ENCODE data around the gene JAKMIP1.

JAKMIP1 gene

GRCh38 chr4:6119507-6120020 is 80.8 kb downstream of the JAKMIP1 start:
- DNase-seq (ENCODE audit: low read depth in 2 of 2) = no peak

GRCh38 chr4:6118201-6118600 is 82.1 kb downstream of the JAKMIP1 start:
- no peak for DNase-seq (ENCODE audit: low read depth in 2 of 2)

- DNase-seq (ENCODE audit: low read depth in 2 of 2) = no peak
These were observed 83.6 kb downstream of the JAKMIP1 start for GRCh38 chr4:6116696-6117285.

- DNase-seq (ENCODE audit: low read depth in 2 of 2) = no peak
These were observed 84.4 kb downstream of the JAKMIP1 start for GRCh38 chr4:6115746-6116586.

DNA sequence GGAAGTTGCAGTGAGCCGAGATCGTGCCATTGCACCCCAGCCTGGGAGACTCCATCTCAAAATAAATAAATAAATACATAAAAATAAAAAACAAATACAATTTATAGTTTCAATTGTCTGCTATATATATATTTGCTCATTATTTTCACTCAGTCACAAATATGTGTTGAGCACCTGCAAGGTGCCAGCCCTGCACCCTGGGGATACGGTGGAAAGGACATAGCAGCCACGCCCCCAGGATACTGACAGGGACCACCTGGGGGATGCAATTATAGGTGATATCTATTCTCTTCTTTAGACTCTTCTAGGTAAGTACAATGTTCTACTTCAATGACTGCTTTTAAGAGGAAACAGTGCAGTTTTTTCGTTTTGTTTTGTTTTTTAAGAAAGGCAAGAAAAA is 85.0 kb downstream of the JAKMIP1 start:
- no peak for DNase-seq (ENCODE audit: low read depth in 2 of 2)

DNA sequence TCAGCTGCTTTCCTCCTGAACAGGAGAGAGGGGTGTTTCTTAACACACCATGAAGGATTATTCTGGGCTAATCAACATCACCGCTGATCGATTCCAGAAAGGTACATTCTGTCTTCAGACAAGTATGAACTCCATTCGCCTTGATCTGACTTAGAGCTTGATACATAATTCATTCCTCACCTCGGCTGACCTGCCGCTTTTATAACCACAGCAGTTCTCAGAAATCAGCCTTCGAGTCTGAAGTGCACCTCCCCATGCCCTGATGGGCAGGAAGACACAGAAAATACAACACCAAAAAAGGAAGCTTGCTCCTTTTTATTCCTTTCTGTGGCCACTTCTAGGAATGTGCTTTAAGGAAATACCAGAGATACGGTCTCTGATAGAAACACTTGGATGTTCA is 85.7 kb downstream of the JAKMIP1 start:
- DNase-seq (ENCODE audit: low read depth in 2 of 2) = no peak

DNA sequence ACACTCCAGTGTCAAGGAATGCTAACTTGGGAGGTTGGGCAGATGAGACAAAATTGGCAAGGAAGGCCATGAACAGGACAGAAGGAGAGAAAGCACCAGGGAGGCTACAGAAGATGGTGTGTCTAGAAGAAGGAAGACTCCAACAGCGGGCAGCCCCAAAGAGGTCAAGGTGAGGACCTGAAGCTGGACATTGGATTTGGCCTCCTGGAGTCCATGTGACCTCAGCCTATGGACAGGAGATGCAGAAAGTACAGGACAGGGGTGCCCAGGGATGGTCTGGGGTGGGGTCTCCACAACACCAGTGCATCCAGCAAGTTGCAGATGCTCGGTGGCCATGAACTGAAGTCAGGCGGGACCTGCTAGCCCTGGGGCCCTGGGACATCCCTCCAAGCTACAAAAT is 86.2 kb downstream of the JAKMIP1 start:
- DNase-seq (ENCODE audit: low read depth in 2 of 2) = no peak

GRCh38 chr4:6113641-6114040 is 86.7 kb downstream of the JAKMIP1 start:
- DNase-seq (ENCODE audit: low read depth in 2 of 2) = no peak

DNA sequence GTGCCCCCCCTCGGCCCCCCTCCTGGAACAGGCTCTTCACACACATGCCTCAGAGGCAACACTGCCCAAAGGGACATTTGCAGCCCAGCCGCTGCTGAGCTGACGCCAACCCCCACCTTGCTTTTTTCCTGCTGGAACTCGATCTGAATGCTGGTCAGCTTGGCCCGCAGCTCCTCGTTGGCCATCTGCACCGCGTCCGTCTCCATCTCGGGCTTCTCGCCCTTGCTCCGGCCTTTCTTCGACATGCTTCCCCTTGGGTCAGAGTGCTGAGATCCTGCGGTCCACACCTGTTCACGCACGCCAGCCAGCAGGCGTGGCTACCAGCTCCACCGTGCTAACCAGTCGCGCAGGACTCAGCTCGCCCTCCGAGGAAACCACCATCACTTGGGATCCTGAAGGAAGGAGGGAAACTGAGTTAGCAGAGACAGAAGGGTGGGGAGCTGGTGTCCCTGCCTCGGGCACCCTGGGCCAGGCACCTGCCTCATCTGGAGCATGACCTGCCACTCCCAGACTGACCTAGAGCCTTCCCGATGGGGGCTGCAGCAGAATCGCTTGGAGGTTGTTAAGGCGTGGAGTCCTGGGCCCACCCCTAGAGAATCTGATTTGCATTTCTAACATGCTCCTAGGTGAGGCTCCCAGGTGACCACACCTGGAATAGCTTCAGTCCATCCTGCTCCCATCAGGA is 87.6 kb downstream of the JAKMIP1 start:
- DNase-seq (ENCODE audit: low read depth in 2 of 2) = no peak

DNA sequence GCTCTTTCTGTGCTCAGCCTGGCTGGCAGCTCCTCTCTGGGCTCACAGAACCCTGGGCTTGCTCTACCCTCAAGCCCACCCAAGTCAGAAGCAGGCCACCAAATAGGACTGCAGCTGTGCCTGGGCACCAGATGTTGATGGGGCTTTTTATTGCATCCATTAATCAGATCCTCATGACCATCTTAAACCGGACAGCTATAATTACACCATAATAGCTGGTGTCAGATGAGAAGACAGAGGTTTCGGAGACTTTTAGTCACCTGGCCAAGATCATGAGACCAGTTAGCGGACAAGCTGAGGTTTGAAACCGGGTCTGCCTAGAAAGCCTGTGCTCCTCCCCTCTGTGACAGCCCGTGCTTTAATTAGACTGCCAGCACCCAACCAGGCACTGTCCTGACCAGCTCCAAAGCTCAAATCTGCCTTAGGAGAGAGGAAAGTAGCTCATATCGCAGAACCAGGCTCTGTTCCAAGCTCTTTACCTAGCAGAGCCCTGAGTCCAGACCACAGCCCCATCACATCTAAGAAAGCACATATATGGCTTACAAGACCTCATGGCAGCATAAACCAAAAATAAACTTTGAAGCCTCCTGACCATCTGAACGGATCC is 88.9 kb downstream of the JAKMIP1 start:
- DNase-seq (ENCODE audit: low read depth in 2 of 2) = no peak

GRCh38 chr4:6110681-6111353 is 89.5 kb downstream of the JAKMIP1 start:
- no peak for DNase-seq (ENCODE audit: low read depth in 2 of 2)

- DNase-seq (ENCODE audit: low read depth in 2 of 2) = no peak
These were observed 90.3 kb downstream of the JAKMIP1 start for GRCh38 chr4:6109842-6110560.

- DNase-seq (ENCODE audit: low read depth in 2 of 2) = no peak
These were observed 92.5 kb downstream of the JAKMIP1 start for GRCh38 chr4:6107886-6108285.

DNA sequence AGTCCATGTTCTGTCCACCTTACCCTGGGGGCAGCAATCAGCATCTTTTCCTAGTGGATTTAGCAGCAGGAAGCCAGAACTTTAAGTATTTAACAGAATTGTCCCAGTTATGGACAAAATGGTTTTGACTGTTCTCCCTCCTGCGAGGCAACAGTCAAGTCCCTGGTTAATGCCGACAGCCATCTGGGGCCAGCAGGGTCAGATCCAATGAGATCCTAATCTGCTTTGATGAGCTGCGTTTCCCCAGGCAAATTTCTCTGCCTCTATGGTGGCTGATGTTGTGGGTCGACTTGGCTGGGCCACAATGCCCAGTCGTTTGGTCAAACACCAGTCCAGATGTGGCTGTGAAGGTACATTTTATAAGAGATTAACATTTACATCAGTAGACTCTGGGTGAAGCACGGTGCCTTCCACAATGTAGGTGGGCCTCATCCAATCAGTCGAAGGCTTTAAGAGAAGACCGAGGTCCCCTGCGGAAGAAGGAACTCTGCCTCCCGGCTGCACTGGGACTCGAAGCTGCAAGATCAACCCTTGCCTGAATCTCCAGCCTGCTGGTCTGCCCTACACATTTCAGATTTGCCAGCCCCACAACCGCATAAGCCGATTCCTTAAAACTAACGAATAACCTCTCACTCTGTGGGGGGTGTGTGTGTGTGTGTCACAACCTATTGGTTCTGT is 93.1 kb downstream of the JAKMIP1 start:
- no peak for DNase-seq (ENCODE audit: low read depth in 2 of 2)

GRCh38 chr4:6106156-6106555 is 94.2 kb downstream of the JAKMIP1 start:
- DNase-seq (ENCODE audit: low read depth in 2 of 2) = no peak

DNA sequence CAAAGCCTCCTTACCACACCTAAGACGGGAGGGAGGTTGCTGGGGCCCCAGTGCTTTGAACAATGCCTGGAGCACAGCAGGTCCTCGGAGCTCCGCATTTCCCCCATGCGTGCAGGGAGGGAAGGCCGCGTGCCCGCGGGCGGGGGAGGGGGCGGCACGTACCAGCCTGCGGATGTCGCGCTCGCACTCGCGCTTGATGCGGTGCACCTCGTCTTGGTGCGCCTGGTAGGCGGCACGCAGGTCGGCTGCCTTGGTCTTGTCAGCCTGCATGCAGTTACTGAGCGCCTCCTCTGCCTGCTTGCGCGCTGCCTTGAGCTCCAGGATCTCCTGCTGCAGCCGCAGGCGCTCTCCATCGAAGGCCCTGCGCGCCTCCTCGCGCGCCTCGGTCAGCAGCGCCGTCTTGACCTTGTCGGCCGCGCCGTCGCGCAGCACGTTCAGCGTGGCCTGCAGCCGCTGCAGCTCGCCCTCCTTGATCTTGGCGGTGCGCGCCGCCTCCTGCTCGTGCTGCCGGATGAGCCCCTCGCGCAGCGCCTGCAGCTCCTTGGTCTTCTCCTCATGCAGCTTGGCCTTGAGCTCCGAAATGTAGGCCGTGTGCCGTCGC is 94.9 kb downstream of the JAKMIP1 start:
- no peak for DNase-seq (ENCODE audit: low read depth in 2 of 2)

GRCh38 chr4:6104541-6105130 is 95.7 kb downstream of the JAKMIP1 start:
- no peak for DNase-seq (ENCODE audit: low read depth in 2 of 2)

DNA sequence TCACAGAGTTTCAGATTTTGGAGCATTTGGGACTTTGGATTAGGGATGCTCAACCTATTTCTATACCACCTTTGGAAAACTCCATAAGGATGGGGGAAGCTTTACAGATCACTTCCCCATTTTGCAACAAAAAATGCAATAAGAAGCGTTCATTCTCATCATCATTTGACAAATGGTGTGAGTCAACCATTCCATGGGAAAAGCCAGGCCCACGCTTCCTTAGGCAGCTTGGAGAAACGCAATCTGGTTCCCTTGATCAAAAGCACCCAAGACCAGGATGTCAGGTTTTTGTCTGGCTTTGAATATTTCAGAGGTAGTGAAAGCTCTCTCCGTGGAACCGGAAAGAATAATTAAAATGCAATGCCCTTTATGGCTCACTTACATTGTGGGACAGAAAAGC is 102.8 kb downstream of the JAKMIP1 start:
- no peak for DNase-seq (ENCODE audit: low read depth in 2 of 2)

DNA sequence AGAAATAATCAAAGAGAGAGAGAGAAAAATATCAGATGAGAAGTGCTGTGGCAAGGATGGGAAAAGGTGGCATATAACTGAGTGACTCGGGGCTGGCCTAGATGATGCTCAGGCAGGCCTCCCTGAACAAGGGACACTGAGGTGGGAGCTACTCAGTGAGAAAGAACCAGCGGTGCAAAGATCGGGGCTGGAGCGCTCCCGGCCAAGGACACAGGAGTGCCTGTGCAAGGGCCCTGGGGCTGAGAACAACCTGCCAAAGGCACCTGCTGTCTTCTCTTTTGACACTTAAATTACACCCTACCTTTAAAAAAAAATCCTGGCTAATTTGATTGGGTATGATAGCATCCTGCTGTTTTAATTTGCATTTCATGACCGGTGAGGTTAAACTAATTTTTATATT is 104.5 kb downstream of the JAKMIP1 start:
- no peak for DNase-seq (ENCODE audit: low read depth in 2 of 2)

All from activated CD4-positive, alpha-beta T cell treated with anti-CD3 and anti-CD28 coated beads for 24 hours (primary cell).